PC-9 (cell line): ENCODE results near the gene ALDH9A1. TPM values are rescaled to one million over a fixed set of nuclear protein-coding genes. Genes with fewer than 3 reads are reported as not detected.
A peak's percentile ranks its signal among the peaks of the same experiment; 100 is the strongest.
"Not testable (repeated sequence)": the region's sequence is repeated elsewhere in the genome, so short reads cannot be mapped to it uniquely, and the experiment has no call there.

Experiments used
- Bru-seq: library from RNA; stranded (reverse); fragments of 400-500 nt; gene quantifications from one replicate; lab custom pipeline; 2021; lab: Mats Ljungman, UMichigan
- BruChase-seq, 2 experiments: library from RNA; stranded (reverse); fragments of 400-500 nt; gene quantifications; one replicate each; lab custom pipeline; 2021; lab: Mats Ljungman, UMichigan
- BruUV-seq: library from RNA; stranded (reverse); fragments of 400-500 nt; replicated peaks from 2 replicates; lab custom pipeline; 2021; lab: Mats Ljungman, UMichigan
- CTCF ChIA-PET: fragments of 300-600 bp; sonication (Branson Sonifier 250); formaldehyde crosslinking; loops from one replicate; lab custom pipeline; 2022; ENCODE audit warnings: antibody characterized with exemption; lab: Charles Lee
- POLR2A ChIA-PET: fragments of 300-600 bp; sonication (Branson Sonifier 250); formaldehyde crosslinking; loops from one replicate; lab custom pipeline; 2022; ENCODE audit warnings: antibody characterized with exemption; ENCODE audit not compliant: unreplicated experiment; lab: Charles Lee
- DNase-seq, 2 experiments: peaks; one replicate each; pipeline versions ENCODE4 v3.0.0 to v3.0.0-alpha.2; 2015 to 2022; ENCODE audit warnings: mixed read lengths in 1 of 2
- H2AFZ ChIP-seq: fragments of 200-600 bp; sonication (generic); 2 replicates; pipeline ENCODE4 v1.8.1; 2017; ENCODE audit warnings: antibody characterized with exemption
- H3F3A ChIP-seq: fragments of 200-600 bp; sonication (generic); 2 replicates; pipeline ENCODE4 v1.8.1; 2017; ENCODE audit warnings: antibody characterized with exemption, mild to moderate bottlenecking, low read depth; ENCODE audit not compliant: insufficient read depth
- H3K27ac ChIP-seq: fragments of 200-600 bp; sonication (generic); 2 replicates; pipeline ENCODE4 v1.6.1; 2016; ENCODE audit warnings: mixed run types
- H3K27me3 ChIP-seq: fragments of 200-600 bp; sonication (generic); 2 replicates; pipeline ENCODE4 v1.6.1; 2016; ENCODE audit warnings: low read depth, mixed run types; ENCODE audit not compliant: insufficient read depth
- H3K36me3 ChIP-seq: fragments of 200-600 bp; sonication (generic); 2 replicates; pipeline ENCODE4 v1.6.1; 2016; ENCODE audit warnings: low read depth, mixed run types
- H3K4me1 ChIP-seq: fragments of 200-600 bp; sonication (generic); replicated peaks from 2 replicates; pipeline ENCODE4 v1.6.1; 2016; ENCODE audit warnings: mixed run types; ENCODE audit not compliant: insufficient read depth
- H3K4me2 ChIP-seq: fragments of 200-600 bp; sonication (generic); 2 replicates; pipeline ENCODE4 v1.6.1; 2017; ENCODE audit warnings: mixed run types
- H3K4me3 ChIP-seq: fragments of 200-600 bp; sonication (generic); 2 replicates; pipeline ENCODE4 v1.6.1; 2016; ENCODE audit warnings: mixed run types
- H3K79me2 ChIP-seq: fragments of 200-600 bp; sonication (generic); 2 replicates; pipeline ENCODE4 v1.6.1; 2017; ENCODE audit warnings: low read depth, mixed run types
- H3K9me2 ChIP-seq: fragments of 200-600 bp; sonication (generic); 2 replicates; pipeline ENCODE4 v1.8.1; 2017; ENCODE audit warnings: mild to moderate bottlenecking; ENCODE audit not compliant: insufficient read depth
- H3K9me3 ChIP-seq: fragments of 200-600 bp; sonication (generic); 2 replicates; pipeline ENCODE4 v1.8.1; 2016; ENCODE audit warnings: low read depth; ENCODE audit not compliant: insufficient read depth
- H4K20me1 ChIP-seq: fragments of 200-600 bp; sonication (generic); 2 replicates; pipeline ENCODE4 v1.8.1; 2017; ENCODE audit not compliant: insufficient read depth
- CTCF ChIP-seq: fragments of 200-600 bp; sonication (generic); conservative IDR thresholded peaks from 2 replicates; pipeline ENCODE4 v1.6.1; 2017; ENCODE audit warnings: mixed run types, antibody characterized with exemption, mild to moderate bottlenecking, moderate library complexity
- EZH2 ChIP-seq: fragments of 200-600 bp; sonication (generic); IDR thresholded peaks from 2 replicates; pipeline ENCODE4 v1.8.0; 2017; ENCODE audit warnings: antibody characterized with exemption, low read depth
- intact Hi-C: fragments of 100-400 bp; cut with micrococcal nuclease; formaldehyde crosslinking; loops from one replicate; pipeline ENCODE4 v1.10.0; 2022; ENCODE audit not compliant: unreplicated experiment
- long read RNA-seq: library from polyadenylated mRNA; stranded (forward); transcript quantifications from one replicate; pipeline ENCODE4 v2.0.0, GENCODE V29; 2022
- total RNA-seq: library from RNA; stranded (reverse); gene quantifications from 2 replicates; pipeline ENCODE4 v1.2.3, GENCODE V29; 2021

The ALDH9A1 gene
- total RNA-seq (31.8 and 42.5 TPM in 2 replicates), Bru-seq, nascent RNA (percentile 75 among the genes with signal in this experiment), BruChase-seq, experiment 1, labeled RNA remaining after a 2-hour chase (percentile 57 among the genes with signal in this experiment), BruChase-seq, experiment 2, labeled RNA remaining after a 6-hour chase (percentile 75 among the genes with signal in this experiment)
- long read RNA-seq, transcript ALDH9A1-201 (11 exons, 2,696 nt), result major isoform, 88 of 95 reads
- long read RNA-seq, partial matches to known transcripts, result 2 of 95 reads
- long read RNA-seq, other reads (novel, unspliced or antisense), result 5 of 95 reads

GRCh38 chr1:165697881-165698760 lies at the start of gene ALDH9A1:
Gene ALDH9A1 (minus strand): TSS chr1:165698562. CDS start chr1:165698558, 4 bp downstream.
- no peaks in the 10 kb centered on the region for H4K20me1 ChIP-seq
- H3K9me3 ChIP-seq, result no peaks in the 10 kb centered on the region
- peak within 1 kb of the TSS; percentile 81 for H3K4me2 ChIP-seq
- ChIA-PET CTCF (interaction anchor here (0.7 kb wide), 2 partner anchors 226 to 1383 kb away, joined by 3 to 8 read pairs; no protein-coding TSS in a partner anchor), POLR2A (interaction anchor here (0.6 kb wide), 3 partner anchors 54 to 129 kb away, joined by 3 to 5 read pairs (median 3); no protein-coding TSS in a partner anchor)
- no peaks in the 10 kb centered on the region for H3K27me3 ChIP-seq
- H3K4me3 ChIP-seq, result peak within 1 kb of the TSS; percentile 65
- no peaks in the 10 kb centered on the region for H3K36me3 ChIP-seq
- TF ChIP-seq EZH2 (no peak), CTCF (peak; percentile 36; the same call in 1 of the 2 replicates)
- peaks cover 10% of the 10 kb centered on the region; the same call in 1 of the 2 replicates for H3F3A ChIP-seq
- intact Hi-C loops, result loop anchor here (1.0 to 5.0 kb wide), 3 partner anchors 67 to 779 kb away; partner anchors contain the start of genes MGST3 and TMCO1
- peak within 1 kb of the TSS; percentile 97 for H2AFZ ChIP-seq
- peak within 1 kb of the TSS; percentile 62 for H3K27ac ChIP-seq
- TSS peak; percentile 55 for BruUV-seq
- peak; percentile 79 to 89 for DNase-seq
- H3K4me1 ChIP-seq, result peaks cover 20% of the 10 kb centered on the region
- peaks cover 30% of the 10 kb centered on the region for H3K79me2 ChIP-seq
- H3K9me2 ChIP-seq, result no peaks in the 10 kb centered on the region

GRCh38 chr1:165747632-165748447 lies 49.5 kb upstream of the ALDH9A1 start:
- no TSS peak for BruUV-seq
- CTCF ChIA-PET, result no interaction called here

DNA sequence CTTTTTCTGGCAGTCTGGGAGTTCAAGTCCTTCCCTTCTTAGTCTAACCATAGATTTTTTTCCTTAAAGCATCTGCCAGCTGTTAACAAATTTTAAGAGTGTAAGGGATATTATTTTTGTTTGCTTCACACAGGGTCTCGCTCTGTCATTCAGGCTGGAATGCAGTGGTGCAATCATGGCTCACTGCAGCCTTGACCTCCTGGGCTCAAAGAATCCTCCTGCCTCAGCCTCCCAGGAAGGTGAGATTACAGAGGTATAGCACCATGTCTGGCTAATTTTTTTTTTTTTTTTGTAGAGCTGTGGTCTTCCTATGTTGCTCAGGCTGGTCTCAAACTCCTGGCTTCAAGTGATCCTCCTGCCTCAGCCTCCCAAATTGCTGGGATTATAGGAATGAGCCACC lies 46.6 kb upstream of the ALDH9A1 start:
- H3F3A ChIP-seq, H4K20me1 ChIP-seq, H3K27me3 ChIP-seq, H3K4me2 ChIP-seq, H3K79me2 ChIP-seq, H2AFZ ChIP-seq, DNase-seq, H3K27ac ChIP-seq, POLR2A ChIA-PET, BruUV-seq, CTCF ChIA-PET, intact Hi-C loops, H3K4me3 ChIP-seq, H3K9me2 ChIP-seq, H3K4me1 ChIP-seq, H3K9me3 ChIP-seq: not testable (repeated sequence)
- peaks cover 12% of the 10 kb centered on the region; the same call in 1 of the 2 replicates for H3K36me3 ChIP-seq

More at GRCh38 chr1:165747632-165748447, 49.5 kb upstream of the ALDH9A1 start:
- TF ChIP-seq EZH2 (no peak), CTCF (no peak)
- intact Hi-C loops, result no loop called here
- Histone ChIP-seq H3K27me3 (no peaks in the 10 kb centered on the region), H3K4me1 (no peaks in the 10 kb centered on the region), H3K79me2 (no peaks in the 10 kb centered on the region), H4K20me1 (no peaks in the 10 kb centered on the region), H3K9me2 (no peaks in the 10 kb centered on the region), H3K4me2 (no peak overlapping the region), H3K27ac (no peak overlapping the region), H3K9me3 (no peaks in the 10 kb centered on the region), H3F3A (no peaks in the 10 kb centered on the region), H2AFZ (no peak overlapping the region), H3K4me3 (no peak overlapping the region), H3K36me3 (peaks cover 5% of the 10 kb centered on the region; the same call in 1 of the 2 replicates)
- no peak for DNase-seq
- POLR2A ChIA-PET, result no interaction called here
